GM23248 (cell line): Measurements from ENCODE around the gene ERICH6.

Experiments used
- EZH2 ChIP-seq: fragments of 200-600 bp; sonication (generic); IDR thresholded peaks from 2 replicates; pipeline ENCODE4 v1.6.1; 2018; ENCODE audit warnings: antibody characterized with exemption, mild to moderate bottlenecking; ENCODE audit not compliant: insufficient read depth, poor library complexity, severe bottlenecking
- EZH2phosphoT487 ChIP-seq: fragments of 200-600 bp; sonication (generic); IDR thresholded peaks from 2 replicates; pipeline ENCODE4 v1.6.1; 2018; ENCODE audit warnings: antibody characterized with exemption, moderate library complexity, mild to moderate bottlenecking, low read depth; ENCODE audit not compliant: insufficient read depth

DNA sequence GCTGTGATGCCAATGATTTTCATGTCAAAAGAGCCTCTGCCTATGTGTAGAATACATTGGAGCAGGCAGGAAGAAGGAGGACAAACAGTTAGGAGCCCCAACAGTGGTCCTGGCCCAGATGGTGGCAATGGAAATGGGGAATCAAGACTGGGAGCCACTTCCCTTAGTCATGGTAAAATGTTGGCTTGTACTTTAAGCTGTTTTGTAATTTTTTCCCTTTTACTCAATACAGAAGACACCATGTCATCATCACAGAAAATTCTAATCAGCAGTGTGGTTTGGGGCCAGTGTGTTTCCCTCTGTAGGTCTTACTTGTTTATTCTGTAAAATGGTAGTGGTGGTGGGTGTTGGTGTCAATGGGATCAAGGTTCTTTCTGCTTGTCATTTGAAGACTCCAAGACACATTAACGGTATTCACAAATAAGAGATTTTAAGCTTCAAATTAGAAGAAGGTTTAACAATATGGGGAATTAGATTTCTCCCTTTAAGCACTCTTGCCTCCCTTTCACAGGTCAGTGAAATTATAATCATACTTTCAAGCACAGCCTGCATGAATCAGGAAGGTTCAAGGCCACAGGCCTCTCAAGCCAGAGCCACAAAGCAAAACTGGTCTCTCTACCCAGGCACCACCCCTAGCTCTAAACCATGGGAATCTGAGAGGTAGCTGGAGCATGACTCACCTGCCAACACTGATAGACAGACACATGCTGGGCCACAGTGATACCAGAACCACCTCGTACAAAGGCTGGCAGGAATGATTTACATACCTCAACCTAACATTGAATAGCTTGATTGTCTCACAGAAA lies 34.4 kb upstream of the ERICH6 start:
- TF ChIP-seq EZH2 (no peak), EZH2phosphoT487 (no peak)
